Upper lobe of left lung (tissue), 6 donors: ENCODE data around the gene PARP2. TPM values are rescaled to one million over a fixed set of nuclear protein-coding genes. Genes with fewer than 3 reads are reported as not detected.

Source experiments
- ATAC-seq, 2 donors: fragments of 200-7000 bp; cut with Tn5 transposase; one replicate each; pipeline ENCODE4 v1.9.1; 2022; ENCODE audit warnings: mild to moderate bottlenecking in 2 of 2, moderate library complexity in 2 of 2; ENCODE audit not compliant: low FRiP score in 2 of 2
- DNase-seq, 2 donors: peaks; one replicate each; pipeline ENCODE4 v3.0.0-alpha.2; 2019 to 2020
- H3K27ac ChIP-seq, 4 donors: fragments of 200-600 bp; sonication (generic); one replicate each; pipeline ENCODE4 v1.5.1; 2016 to 2019
- H3K27me3 ChIP-seq, 4 donors: fragments of 200-600 bp; sonication (generic); one replicate each; pipeline ENCODE4 v1.5.1; 2017 to 2019
- H3K36me3 ChIP-seq, 4 donors: fragments of 200-600 bp; sonication (generic); one replicate each; pipeline ENCODE4 v1.5.1; 2016 to 2019
- H3K4me1 ChIP-seq, 4 donors: fragments of 200-600 bp; sonication (generic); one replicate each; pipeline ENCODE4 v1.5.1; 2018 to 2019
- H3K4me3 ChIP-seq, 4 donors: fragments of 200-600 bp; sonication (generic); one replicate each; pipeline ENCODE4 v1.5.1; 2017 to 2019; ENCODE audit warnings: mild to moderate bottlenecking in 2 of 4, moderate library complexity in 1 of 4
- H3K9me3 ChIP-seq, 4 donors: fragments of 200-600 bp; sonication (generic); one replicate each; pipeline ENCODE4 v1.5.1; 2018 to 2019
- EP300 ChIP-seq, 4 donors: sonication (generic); formaldehyde crosslinking; IDR thresholded peaks; one replicate each; pipeline ENCODE4 v1.5.1; 2017; ENCODE audit warnings: antibody characterized with exemption in 4 of 4, control low read depth in 2 of 4
- POLR2A ChIP-seq, 4 donors: fragments of 450-650 bp; IDR thresholded peaks; one replicate each; pipeline ENCODE4 v1.5.1; 2016 to 2017; ENCODE audit warnings: antibody characterized with exemption in 4 of 4, mild to moderate bottlenecking in 2 of 4
- POLR2AphosphoS5 ChIP-seq, 2 donors: sonication (generic); formaldehyde crosslinking; IDR thresholded peaks; one replicate each; pipeline ENCODE4 v1.5.1; 2017; ENCODE audit warnings: antibody characterized with exemption in 2 of 2
- WGBS, 2 donors: methylation state at CpG; one replicate each; pipeline ENCODE4 v1.1.5; 2017 to 2018; 5-methylcytosine and 5-hydroxymethylcytosine counted together
- total RNA-seq, 6 donors: library from RNA; depleted of rRNA in 4 of 6; stranded (reverse); fragments of >200 nt in 4 of 6; gene quantifications; one replicate each; pipeline versions ENCODE4 v1.1.0 to v1.2.1, GENCODE V29; 2016 to 2021
- TF ChIP-seq, protein P1 (sequence below), 6 experiments: fragments of 450-650 bp in 4 of 6; fragments of 200-600 bp in 2 of 6; sonication (generic) in 2 of 6; IDR thresholded peaks; one replicate each; pipeline ENCODE4 v1.5.1; 2016 to 2019; ENCODE audit warnings: antibody characterized with exemption in 6 of 6
- donor health status: DM: no; HTN: no; CAD: no; lungs with moderate emphysema.
- donor health status: DM: no; HTN: yes; CAD: no; lungs with severe emphysema.

PARP2 gene
- total RNA-seq, 6 donors from 2014 or later: 11.6 to 31.4 (median 17.6) TPM

DNA sequence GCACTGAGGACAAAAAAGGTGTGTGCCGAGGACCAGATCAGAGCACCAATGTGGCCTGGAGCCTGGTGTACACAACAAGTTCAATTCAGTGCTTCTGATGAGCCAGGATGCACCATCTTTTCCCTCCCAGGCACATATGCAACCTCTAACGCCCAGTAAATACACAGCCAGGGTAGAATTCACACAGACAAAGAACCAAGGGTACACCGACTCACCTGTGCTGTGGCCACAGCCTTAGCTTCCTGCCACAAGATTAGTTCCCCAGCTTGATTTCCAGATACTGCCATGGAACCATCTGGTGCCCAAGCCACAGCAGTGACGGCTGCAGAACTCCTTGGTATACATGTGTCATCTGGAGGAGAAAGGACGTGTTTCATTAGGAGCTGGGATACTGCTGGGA lies 29.4 kb downstream of the PARP2 start:
- Histone ChIP-seq H3K4me1 (no peaks in the 10 kb centered on the region), H3K27ac (no peak overlapping the region), H3K27me3 (no peaks in the 10 kb centered on the region), H3K36me3 (peaks cover 67 to 100% (median 99%) of the 10 kb centered on the region in 4 donors), H3K9me3 (no peaks in the 10 kb centered on the region), H3K4me3 (no peak overlapping the region)
- ATAC-seq: no peak
- no peak for DNase-seq
- 81 to 96% methylated on average over 5 of the region's 5 CpGs for WGBS, 2 donors
- TF ChIP-seq POLR2AphosphoS5 (IDR thresholded peaks at IDR 0.05): no peak

DNA sequence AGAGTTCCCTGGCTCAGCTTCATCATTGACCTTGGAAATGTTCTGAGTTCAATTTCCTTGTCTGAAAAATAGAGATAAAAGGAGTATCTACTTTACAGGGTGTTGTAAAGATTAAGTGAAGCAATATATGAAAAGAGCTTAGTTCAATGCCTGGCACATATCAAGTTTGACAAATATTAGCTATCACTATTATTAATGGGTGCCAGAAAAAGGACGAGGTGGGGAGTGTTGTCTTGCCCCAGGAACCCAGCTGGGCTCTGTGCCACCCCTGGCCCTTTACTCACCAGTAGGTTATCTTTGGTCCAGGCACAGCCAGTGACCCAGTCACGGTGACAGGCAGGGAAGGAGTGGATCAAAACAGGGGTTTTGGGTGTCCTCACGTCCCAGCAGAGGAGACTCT lies 32.0 kb downstream of the PARP2 start:
- H3K4me1 ChIP-seq: no peaks in the 10 kb centered on the region
- H3K36me3 ChIP-seq: peaks cover 73 to 100% (median 100%) of the 10 kb centered on the region in 4 donors
- H3K27me3 ChIP-seq: no peaks in the 10 kb centered on the region
- H3K27ac ChIP-seq: no peak overlapping the region
- ATAC-seq (no peak), DNase-seq (no peak)
- TF ChIP-seq POLR2A (IDR thresholded peaks at IDR 0.05) (no peak), POLR2AphosphoS5 (IDR thresholded peaks at IDR 0.05) (no peak), EP300 (IDR thresholded peaks at IDR 0.05) (no peak)
- TF ChIP-seq, protein P1, sequence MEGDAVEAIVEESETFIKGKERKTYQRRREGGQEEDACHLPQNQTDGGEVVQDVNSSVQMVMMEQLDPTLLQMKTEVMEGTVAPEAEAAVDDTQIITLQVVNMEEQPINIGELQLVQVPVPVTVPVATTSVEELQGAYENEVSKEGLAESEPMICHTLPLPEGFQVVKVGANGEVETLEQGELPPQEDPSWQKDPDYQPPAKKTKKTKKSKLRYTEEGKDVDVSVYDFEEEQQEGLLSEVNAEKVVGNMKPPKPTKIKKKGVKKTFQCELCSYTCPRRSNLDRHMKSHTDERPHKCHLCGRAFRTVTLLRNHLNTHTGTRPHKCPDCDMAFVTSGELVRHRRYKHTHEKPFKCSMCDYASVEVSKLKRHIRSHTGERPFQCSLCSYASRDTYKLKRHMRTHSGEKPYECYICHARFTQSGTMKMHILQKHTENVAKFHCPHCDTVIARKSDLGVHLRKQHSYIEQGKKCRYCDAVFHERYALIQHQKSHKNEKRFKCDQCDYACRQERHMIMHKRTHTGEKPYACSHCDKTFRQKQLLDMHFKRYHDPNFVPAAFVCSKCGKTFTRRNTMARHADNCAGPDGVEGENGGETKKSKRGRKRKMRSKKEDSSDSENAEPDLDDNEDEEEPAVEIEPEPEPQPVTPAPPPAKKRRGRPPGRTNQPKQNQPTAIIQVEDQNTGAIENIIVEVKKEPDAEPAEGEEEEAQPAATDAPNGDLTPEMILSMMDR (IDR thresholded peaks at IDR 0.05): no peak
- H3K9me3 ChIP-seq: no peaks in the 10 kb centered on the region
- WGBS, 2 donors: 84 to 91% methylated on average over 3 of the region's 3 CpGs
- H3K4me3 ChIP-seq: no peak overlapping the region

DNA sequence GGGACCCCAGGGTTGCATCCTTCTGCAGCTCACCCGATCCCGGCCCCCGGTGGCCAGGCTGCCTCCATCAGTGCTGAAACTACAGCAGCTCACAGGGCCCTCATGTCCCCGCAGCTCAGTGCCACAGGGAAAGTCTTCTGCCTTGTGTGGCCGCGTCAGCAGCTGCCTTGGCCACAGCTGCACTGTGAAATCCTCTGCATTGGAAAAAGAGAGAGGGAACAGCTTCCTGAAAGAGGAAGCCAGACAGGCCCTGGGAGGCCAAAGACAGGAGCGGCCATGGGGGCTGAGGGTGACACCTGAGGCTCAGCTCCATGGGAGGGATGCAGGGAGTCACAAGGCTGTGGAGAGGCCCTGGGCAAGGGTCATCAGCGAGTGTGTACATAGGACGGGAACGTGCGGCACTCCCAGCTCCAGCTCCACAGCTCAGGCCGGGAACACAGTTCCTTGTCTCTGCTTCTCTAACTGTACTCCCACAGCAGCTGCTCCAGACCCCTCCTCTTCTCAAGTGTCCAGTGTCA lies 32.7 kb downstream of the PARP2 start:
- DNase-seq (peak in 1 of 2 donors; percentile 61), ATAC-seq (no peak)
- Histone ChIP-seq H3K4me1 (no peaks in the 10 kb centered on the region), H3K27ac (no peak overlapping the region), H3K9me3 (no peaks in the 10 kb centered on the region), H3K36me3 (peaks cover 73 to 100% (median 100%) of the 10 kb centered on the region in 4 donors), H3K27me3 (no peaks in the 10 kb centered on the region), H3K4me3 (no peak overlapping the region)
- WGBS, 2 donors: 94 to 95% methylated on average over 7 to 12 of the region's 12 CpGs
- TF ChIP-seq POLR2AphosphoS5 (IDR thresholded peaks at IDR 0.05) (no peak), EP300 (IDR thresholded peaks at IDR 0.05) (no peak), POLR2A (IDR thresholded peaks at IDR 0.05) (no peak)

DNA sequence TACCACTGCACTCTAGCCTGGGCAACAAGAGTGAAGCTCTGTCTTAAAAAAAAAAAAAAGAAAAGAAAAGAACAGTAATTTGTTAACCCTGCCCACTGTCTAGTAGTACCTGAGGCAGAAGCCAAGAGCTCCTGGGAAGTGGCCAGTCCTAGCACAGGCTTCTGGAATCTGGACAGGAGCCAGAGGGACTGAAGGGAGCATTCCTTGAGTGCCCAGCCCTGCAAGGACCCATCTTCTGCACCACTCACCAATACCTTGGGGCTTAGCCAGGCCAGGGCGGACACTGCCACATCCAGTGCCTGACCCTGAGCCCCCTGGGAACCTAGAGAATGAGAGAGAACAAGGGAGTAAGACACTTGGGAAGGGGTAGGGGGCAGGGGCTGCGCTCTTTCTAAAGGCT lies 33.7 kb downstream of the PARP2 start:
- 87 to 100% methylated on average over 2 of the region's 2 CpGs for WGBS, 2 donors
- no peak for DNase-seq

DNA sequence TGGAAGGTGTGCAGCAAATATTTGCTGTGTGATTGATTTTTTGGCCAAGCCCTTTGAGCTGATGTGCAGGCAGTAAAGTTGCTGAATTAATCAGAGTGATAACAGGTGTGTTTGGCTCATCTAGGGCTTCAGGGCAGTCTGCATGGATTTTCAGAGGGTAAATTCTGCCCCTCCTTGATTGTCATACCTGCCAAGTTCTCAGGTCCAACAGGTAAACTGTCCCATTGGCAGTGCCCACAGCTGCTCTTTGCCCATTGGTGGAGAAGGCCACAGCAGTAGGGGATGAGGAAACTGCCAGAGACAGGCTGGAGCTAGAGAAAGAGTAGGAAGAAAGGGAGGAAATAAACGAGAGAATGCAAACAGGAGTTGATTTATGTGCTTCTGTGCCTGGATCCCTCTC lies 36.3 kb downstream of the PARP2 start:
- TF ChIP-seq EP300 (IDR thresholded peaks at IDR 0.05): no peak
- TF ChIP-seq POLR2A (IDR thresholded peaks at IDR 0.05): no peak
- TF ChIP-seq, protein P1 (IDR thresholded peaks at IDR 0.05): no peak
- TF ChIP-seq POLR2AphosphoS5 (IDR thresholded peaks at IDR 0.05): no peak
- Histone ChIP-seq H3K27me3 (no peaks in the 10 kb centered on the region), H3K36me3 (peaks cover 82 to 100% (median 100%) of the 10 kb centered on the region in 4 donors), H3K4me3 (no peak overlapping the region), H3K4me1 (no peaks in the 10 kb centered on the region), H3K9me3 (no peaks in the 10 kb centered on the region), H3K27ac (no peak overlapping the region)
- ATAC-seq: no peak
- WGBS, 2 donors: 58 to 65% methylated on average over 1 of the region's 1 CpG
- no peak for DNase-seq

More for the DNA sequence above, 33.7 kb downstream of the PARP2 start:
- H3K4me3 ChIP-seq: no peak overlapping the region
- TF ChIP-seq POLR2AphosphoS5 (IDR thresholded peaks at IDR 0.05) (no peak), EP300 (IDR thresholded peaks at IDR 0.05) (no peak), POLR2A (IDR thresholded peaks at IDR 0.05) (no peak)
- TF ChIP-seq, protein P1 (IDR thresholded peaks at IDR 0.05): no peak
- no peaks in the 10 kb centered on the region for H3K27me3 ChIP-seq
- no peaks in the 10 kb centered on the region for H3K4me1 ChIP-seq
- H3K27ac ChIP-seq: no peak overlapping the region
- peaks cover 79 to 100% (median 100%) of the 10 kb centered on the region in 4 donors for H3K36me3 ChIP-seq
- no peak for ATAC-seq
- no peaks in the 10 kb centered on the region for H3K9me3 ChIP-seq

DNA sequence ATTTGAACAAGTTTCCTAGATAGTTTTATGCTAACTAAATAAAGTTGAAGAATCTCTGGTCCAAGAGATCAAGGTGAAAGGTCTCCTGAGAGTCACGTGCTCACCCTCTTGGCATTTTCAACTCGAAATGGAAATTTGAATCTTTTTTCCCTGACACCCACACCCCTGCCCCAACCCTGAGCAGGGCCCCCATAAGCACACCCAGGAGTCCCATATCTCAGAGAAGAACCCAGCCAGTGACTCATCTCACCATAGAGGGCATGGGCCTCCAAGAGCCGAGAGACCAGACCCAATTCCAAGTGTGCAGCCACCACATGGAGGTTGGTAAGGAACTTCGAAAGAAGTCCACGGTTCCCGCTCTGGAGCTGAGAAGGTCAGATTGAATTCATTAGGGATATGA lies 37.2 kb downstream of the PARP2 start:
- 81 to 87% methylated on average over 6 of the region's 6 CpGs for WGBS, 2 donors
- no peaks in the 10 kb centered on the region for H3K27me3 ChIP-seq
- H3K4me1 ChIP-seq: no peaks in the 10 kb centered on the region
- no peak overlapping the region for H3K27ac ChIP-seq
- H3K9me3 ChIP-seq: no peaks in the 10 kb centered on the region
- H3K36me3 ChIP-seq: peaks cover 86 to 100% (median 100%) of the 10 kb centered on the region in 4 donors
- no peak overlapping the region for H3K4me3 ChIP-seq
- TF ChIP-seq POLR2A (IDR thresholded peaks at IDR 0.05) (no peak), POLR2AphosphoS5 (IDR thresholded peaks at IDR 0.05) (no peak), EP300 (IDR thresholded peaks at IDR 0.05) (no peak)
- TF ChIP-seq, protein P1 (IDR thresholded peaks at IDR 0.05): no peak
- DNase-seq (no peak), ATAC-seq (no peak)
